ENCODE results near the gene DPM2. TPM values are rescaled to one million over a fixed set of nuclear protein-coding genes. Genes with fewer than 3 reads are reported as not detected.

The DPM2 gene
- total RNA-seq, 2 donors from 2014 or later, result 26.0 to 49.8 TPM

- peaks cover 6 to 17% of the 10 kb centered on the region in 2 donors for H3K36me3 Mint-ChIP-seq
- peak; percentile 58 to 60 for ATAC-seq
- peak overlapping the region; percentile 94 to 99 for H3K27ac Mint-ChIP-seq
- no peaks in the 10 kb centered on the region for H3K9me3 Mint-ChIP-seq
- peak in 1 of 2 donors; percentile 76 for DNase-seq (ENCODE audit: low spot score in 2 of 2)
Measured at GRCh38 chr9:127905004-127905728, 32.5 kb downstream of the DPM2 start.

GRCh38 chr9:127904561-127905003 is 33.1 kb downstream of the DPM2 start:
- DNase-seq (ENCODE audit: low spot score in 2 of 2), result no peak
- Mint-ChIP-seq H3K27ac (peak overlapping the region; percentile 94 to 99), H3K9me3 (no peaks in the 10 kb centered on the region), H3K36me3 (peaks cover 6 to 17% of the 10 kb centered on the region in 2 donors)
- ATAC-seq, result peak in 1 of 2 donors; percentile 3

- Mint-ChIP-seq H3K9me3 (no peaks in the 10 kb centered on the region), H3K27ac (peak overlapping the region; percentile 94 to 99), H3K36me3 (peaks cover 6 to 17% of the 10 kb centered on the region in 2 donors)
- ATAC-seq (peak; percentile 49 to 58), DNase-seq (ENCODE audit: low spot score in 2 of 2) (peak; percentile 83 to 86)
Measured at GRCh38 chr9:127903557-127904475, 33.8 kb downstream of the DPM2 start.

GRCh38 chr9:127899128-127899943 is 38.3 kb downstream of the DPM2 start, which contains the start of gene ST6GALNAC6:
TSS of gene ST6GALNAC6 (minus strand) at chr9:127899603. CDS start at chr9:127897981, 1,622 bp downstream.
- ATAC-seq, result peak; percentile 77 to 82
- H3K9me3 Mint-ChIP-seq, result no peaks in the 10 kb centered on the region
- H3K36me3 Mint-ChIP-seq, result peaks cover 26 to 28% of the 10 kb centered on the region in 2 donors
- peak; percentile 80 to 84 for DNase-seq (ENCODE audit: low spot score in 2 of 2)
- H3K27ac Mint-ChIP-seq, result peak within 1 kb of the TSS; percentile 84 to 87

GRCh38 chr9:127898433-127899127 is 39.1 kb downstream of the DPM2 start:
- Mint-ChIP-seq H3K27ac (peak overlapping the region; percentile 65 to 81), H3K36me3 (peaks cover 28 to 30% of the 10 kb centered on the region in 2 donors), H3K9me3 (no peaks in the 10 kb centered on the region)
- ATAC-seq, result peak; percentile 7 to 8
- no peak for DNase-seq (ENCODE audit: low spot score in 2 of 2)

GRCh38 chr9:127897193-127897692 is 40.4 kb downstream of the DPM2 start:
- Mint-ChIP-seq H3K36me3 (peaks cover 41 to 44% of the 10 kb centered on the region in 2 donors), H3K27ac (no peak overlapping the region), H3K9me3 (no peaks in the 10 kb centered on the region)
- peak in 1 of 2 donors; percentile 30 for ATAC-seq
- DNase-seq (ENCODE audit: low spot score in 2 of 2), result no peak

- Mint-ChIP-seq H3K36me3 (peaks cover 42 to 44% of the 10 kb centered on the region in 2 donors), H3K27ac (peak overlapping the region in 1 of 2 donors; percentile 18), H3K9me3 (no peaks in the 10 kb centered on the region)
- no peak for DNase-seq (ENCODE audit: low spot score in 2 of 2)
- no peak for ATAC-seq
Measured at GRCh38 chr9:127896395-127897192, 41.1 kb downstream of the DPM2 start.

- ATAC-seq (no peak), DNase-seq (ENCODE audit: low spot score in 2 of 2) (no peak)
- Mint-ChIP-seq H3K27ac (peak overlapping the region in 1 of 2 donors; percentile 50), H3K36me3 (peaks cover 44 to 49% of the 10 kb centered on the region in 2 donors), H3K9me3 (no peaks in the 10 kb centered on the region)
Measured at GRCh38 chr9:127895811-127896210, 41.8 kb downstream of the DPM2 start.

- ATAC-seq (no peak), DNase-seq (ENCODE audit: low spot score in 2 of 2) (no peak)
- H3K36me3 Mint-ChIP-seq, result peaks cover 44 to 50% of the 10 kb centered on the region in 2 donors
- H3K9me3 Mint-ChIP-seq, result no peaks in the 10 kb centered on the region
- H3K27ac Mint-ChIP-seq, result peak overlapping the region in 1 of 2 donors; percentile 84
Measured at GRCh38 chr9:127893392-127893791, 44.3 kb downstream of the DPM2 start.

- Mint-ChIP-seq H3K9me3 (no peaks in the 10 kb centered on the region), H3K36me3 (peaks cover 46 to 52% of the 10 kb centered on the region in 2 donors), H3K27ac (no peak overlapping the region)
- ATAC-seq, result no peak
- DNase-seq (ENCODE audit: low spot score in 2 of 2), result no peak
Measured at GRCh38 chr9:127892831-127893230, 44.8 kb downstream of the DPM2 start.

- ATAC-seq (peak in 1 of 2 donors; percentile 41), DNase-seq (ENCODE audit: low spot score in 2 of 2) (no peak)
- no peak overlapping the region for H3K27ac Mint-ChIP-seq
- no peaks in the 10 kb centered on the region for H3K9me3 Mint-ChIP-seq
- peaks cover 36 to 51% of the 10 kb centered on the region in 2 donors for H3K36me3 Mint-ChIP-seq
Measured at GRCh38 chr9:127890053-127890452, 47.6 kb downstream of the DPM2 start.

- no peak for DNase-seq (ENCODE audit: low spot score in 2 of 2)
- no peaks in the 10 kb centered on the region for H3K9me3 Mint-ChIP-seq
- H3K27ac Mint-ChIP-seq, result no peak overlapping the region
- peak in 1 of 2 donors; percentile 43 for ATAC-seq
- H3K36me3 Mint-ChIP-seq, result peaks cover 13 to 39% of the 10 kb centered on the region in 2 donors
Measured at GRCh38 chr9:127887792-127888191, 49.9 kb downstream of the DPM2 start.

- Mint-ChIP-seq H3K36me3 (peaks cover 7 to 31% of the 10 kb centered on the region in 2 donors), H3K9me3 (no peaks in the 10 kb centered on the region), H3K27ac (peak overlapping the region in 1 of 2 donors; percentile 93)
- no peak for DNase-seq (ENCODE audit: low spot score in 2 of 2)
- ATAC-seq, result no peak
Measured at GRCh38 chr9:127886401-127886972, 51.2 kb downstream of the DPM2 start.

GRCh38 chr9:127885508-127886281 is 52.0 kb downstream of the DPM2 start:
- peaks cover 7 to 24% of the 10 kb centered on the region in 2 donors for H3K36me3 Mint-ChIP-seq
- no peak for ATAC-seq

More at GRCh38 chr9:127885508-127886281, 52.0 kb downstream of the DPM2 start:
- Mint-ChIP-seq H3K9me3 (no peaks in the 10 kb centered on the region), H3K27ac (peak overlapping the region; percentile 23 to 93)
- no peak for DNase-seq (ENCODE audit: low spot score in 2 of 2)
